WTC11 (cell line): ENCODE results near the gene DOK5. TPM values are rescaled to one million over a fixed set of nuclear protein-coding genes. Genes with fewer than 3 reads are reported as not detected.

Experiments
- ATAC-seq: fragments of 200-7000 bp; cut with Tn5 transposase; 2 replicates; pipeline ENCODE4 v1.10.0; 2021; ENCODE audit warnings: mild to moderate bottlenecking, moderate library complexity
- CTCF ChIA-PET: fragments of 300-600 bp; sonication (Branson Sonifier 250); formaldehyde crosslinking; loops from one replicate; lab custom pipeline; 2021; ENCODE audit warnings: antibody characterized with exemption; lab: Charles Lee
- POLR2A ChIA-PET: fragments of 350-600 bp; sonication (Branson Sonifier 250); formaldehyde crosslinking; loops from one replicate; lab custom pipeline; 2021; ENCODE audit warnings: antibody characterized with exemption; lab: Charles Lee
- DNase-seq: peaks from one replicate; pipeline ENCODE4 v3.0.0; 2021; ENCODE audit warnings: low spot score
- H3K27ac Mint-ChIP-seq: 2 replicates; pipeline ENCODE4 v1.8.0; 2021; ENCODE audit warnings: mixed read lengths
- H3K27me3 Mint-ChIP-seq: 2 replicates; pipeline ENCODE4 v1.8.0; 2021; ENCODE audit warnings: low read depth, mild to moderate bottlenecking, moderate library complexity, mixed read lengths
- H3K36me3 Mint-ChIP-seq: 2 replicates; pipeline ENCODE4 v1.8.0; 2021; ENCODE audit warnings: mixed read lengths
- H3K4me1 Mint-ChIP-seq: 2 replicates; pipeline ENCODE4 v1.8.0; 2022; ENCODE audit warnings: mixed read lengths
- H3K4me3 Mint-ChIP-seq: 2 replicates; pipeline ENCODE4 v1.8.0; 2021; ENCODE audit warnings: mild to moderate bottlenecking, moderate library complexity, mixed read lengths
- H3K9me3 Mint-ChIP-seq: 2 replicates; pipeline ENCODE4 v1.8.0; 2021; ENCODE audit warnings: mixed read lengths
- ARID4B ChIP-seq: sonication (generic); formaldehyde crosslinking; IDR thresholded peaks from 2 replicates; pipeline ENCODE4 v1.8.0; 2023; ENCODE audit warnings: missing genetic modification reagents, mild to moderate bottlenecking, borderline replicate concordance
- E2F5 ChIP-seq: sonication (generic); formaldehyde crosslinking; IDR thresholded peaks from 2 replicates; pipeline ENCODE4 v1.8.1; 2022; ENCODE audit warnings: mild to moderate bottlenecking, moderate library complexity, missing genetic modification reagents
- FOXP1 ChIP-seq: sonication (generic); formaldehyde crosslinking; IDR thresholded peaks from 2 replicates; pipeline ENCODE4 v1.8.0; 2022; ENCODE audit warnings: missing genetic modification reagents, mild to moderate bottlenecking, moderate library complexity, borderline replicate concordance
- GRHL2 ChIP-seq: fragments of 250-450 bp; sonication (Bioruptor Pico); IDR thresholded peaks from 2 replicates; pipeline ENCODE4 v1.8.0; 2022; ENCODE audit warnings: mild to moderate bottlenecking, moderate library complexity; ENCODE audit not compliant: insufficient replicate concordance, severe bottlenecking
- HMGA2 ChIP-seq: fragments of 250-450 bp; sonication (Bioruptor Pico); IDR thresholded peaks from 2 replicates; pipeline ENCODE4 v1.4.0; 2021; ENCODE audit warnings: mild to moderate bottlenecking, moderate library complexity
- JAZF1 ChIP-seq: fragments of 250-450 bp; sonication (Bioruptor Pico); IDR thresholded peaks from 2 replicates; pipeline ENCODE4 v1.9.0; 2021; ENCODE audit warnings: moderate library complexity, mild to moderate bottlenecking, inconsistent platforms
- NFYB ChIP-seq: sonication (generic); formaldehyde crosslinking; conservative IDR thresholded peaks from 2 replicates; pipeline ENCODE4 v1.8.0; 2022; ENCODE audit warnings: low read depth, missing genetic modification reagents
- NR1H2 ChIP-seq: sonication (generic); formaldehyde crosslinking; IDR thresholded peaks from 2 replicates; pipeline ENCODE4 v1.9.0; 2021; ENCODE audit warnings: mild to moderate bottlenecking, moderate library complexity, missing genetic modification reagents
- RELA ChIP-seq: sonication (generic); formaldehyde crosslinking; IDR thresholded peaks from 2 replicates; pipeline ENCODE4 v1.8.1; 2022; ENCODE audit warnings: missing genetic modification reagents, mild to moderate bottlenecking, borderline replicate concordance
- SMAD3 ChIP-seq: sonication (generic); formaldehyde crosslinking; IDR thresholded peaks from 2 replicates; pipeline ENCODE4 v1.8.0; 2022; ENCODE audit warnings: missing genetic modification reagents, mild to moderate bottlenecking, borderline replicate concordance
- SMAD4 ChIP-seq: sonication (generic); formaldehyde crosslinking; IDR thresholded peaks from 2 replicates; pipeline ENCODE4 v1.8.0; 2022; ENCODE audit warnings: mild to moderate bottlenecking, missing genetic modification reagents
- SOX15 ChIP-seq: fragments of 250-450 bp; sonication (Bioruptor Pico); IDR thresholded peaks from 2 replicates; pipeline ENCODE4 v1.9.0; 2021; ENCODE audit warnings: mild to moderate bottlenecking
- TEAD4 ChIP-seq: sonication (generic); formaldehyde crosslinking; IDR thresholded peaks from 2 replicates; pipeline ENCODE4 v1.8.0; 2022; ENCODE audit warnings: mild to moderate bottlenecking, missing genetic modification reagents
- TP53 ChIP-seq: sonication (generic); formaldehyde crosslinking; IDR thresholded peaks from 2 replicates; pipeline ENCODE4 v1.8.1; 2023; ENCODE audit warnings: mild to moderate bottlenecking, missing genetic modification reagents
- USF1 ChIP-seq: sonication (generic); formaldehyde crosslinking; IDR thresholded peaks from 2 replicates; pipeline ENCODE4 v1.8.0; 2022; ENCODE audit warnings: mild to moderate bottlenecking, missing genetic modification reagents
- ZNF138 ChIP-seq: sonication (generic); formaldehyde crosslinking; conservative IDR thresholded peaks from 2 replicates; pipeline ENCODE4 v1.8.1; 2022; ENCODE audit warnings: mild to moderate bottlenecking, moderate library complexity, missing genetic modification reagents
- ZNF263 ChIP-seq: sonication (generic); formaldehyde crosslinking; IDR thresholded peaks from 2 replicates; pipeline ENCODE4 v1.8.1; 2022; ENCODE audit warnings: low read depth, mild to moderate bottlenecking, moderate library complexity, missing genetic modification reagents
- ZNF317 ChIP-seq: sonication (generic); formaldehyde crosslinking; IDR thresholded peaks from 2 replicates; pipeline ENCODE4 v1.8.1; 2023; ENCODE audit warnings: low read depth, mild to moderate bottlenecking, moderate library complexity, missing genetic modification reagents, borderline replicate concordance
- ZNF396 ChIP-seq: fragments of 250-450 bp; sonication (Bioruptor Pico); IDR thresholded peaks from 2 replicates; pipeline ENCODE4 v1.8.0; 2021; ENCODE audit warnings: mild to moderate bottlenecking, moderate library complexity, borderline replicate concordance
- total RNA-seq: library from RNA; stranded (reverse); gene quantifications from 3 replicates; pipeline ENCODE4 v1.2.3, GENCODE V29; 2021
- TF ChIP-seq, protein P1 (sequence below): sonication (generic); formaldehyde crosslinking; IDR thresholded peaks from 2 replicates; pipeline ENCODE4 v1.8.1; 2023; ENCODE audit warnings: mild to moderate bottlenecking, missing genetic modification reagents
- TF ChIP-seq, protein P2 (sequence below): sonication (generic); formaldehyde crosslinking; IDR thresholded peaks from 2 replicates; pipeline ENCODE4 v1.8.1; 2023; ENCODE audit warnings: mild to moderate bottlenecking, missing genetic modification reagents, moderate library complexity

DOK5 gene
- total RNA-seq, 1 experiment from 2014 or later: 10.1 TPM

- no peak for TF ChIP-seq ARID4B (CRISPR knock-in tag)
These were observed 109.8 kb downstream of the DOK5 start (continued) for GRCh38 chr20:54585217-54585616.

DNA sequence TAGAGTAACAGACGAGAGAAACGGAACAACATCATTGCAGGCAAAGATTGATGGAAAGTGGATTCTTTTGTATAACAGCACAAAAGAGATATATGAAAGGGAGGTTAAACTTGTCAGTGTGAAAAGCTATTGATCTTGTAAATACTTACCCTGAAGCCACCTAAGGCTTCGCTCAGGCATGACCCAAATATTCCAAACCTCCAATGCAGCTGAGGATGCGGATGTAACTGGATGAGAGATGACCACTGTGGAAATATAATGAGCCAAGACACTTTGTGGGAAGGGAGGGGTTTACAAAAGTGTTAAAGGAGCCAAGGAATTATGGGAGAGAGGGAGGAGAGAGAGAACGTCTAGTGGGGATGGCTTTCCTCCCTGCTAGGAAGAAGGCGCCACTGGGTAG is 112.0 kb downstream of the DOK5 start:
- ATAC-seq: no peak
- POLR2A ChIA-PET: no interaction called here
- Mint-ChIP-seq H3K36me3 (no peaks in the 10 kb centered on the region), H3K4me1 (no peaks in the 10 kb centered on the region), H3K27me3 (no peaks in the 10 kb centered on the region), H3K27ac (no peak overlapping the region; the same call in 1 of the 2 replicates), H3K4me3 (no peak overlapping the region), H3K9me3 (peaks cover 3% of the 10 kb centered on the region; the same call in 1 of the 2 replicates)
- no peak for DNase-seq
- TF ChIP-seq SOX15 (CRISPR knock-in tag) (no peak), ZNF138 (CRISPR knock-in tag) (no peak), SMAD4 (CRISPR knock-in tag) (no peak), E2F5 (no peak), TP53 (CRISPR knock-in tag) (no peak), ZNF263 (CRISPR knock-in tag) (no peak), HMGA2 (CRISPR knock-in tag) (no peak), SMAD3 (CRISPR knock-in tag) (no peak), RELA (CRISPR knock-in tag) (no peak), FOXP1 (CRISPR knock-in tag) (no peak), USF1 (CRISPR knock-in tag) (no peak), GRHL2 (CRISPR knock-in tag) (no peak), NR1H2 (no peak), JAZF1 (CRISPR knock-in tag) (no peak), ZNF396 (CRISPR knock-in tag) (no peak), TEAD4 (CRISPR knock-in tag) (no peak), ZNF317 (CRISPR knock-in tag) (no peak), NFYB (CRISPR knock-in tag) (no peak)
- TF ChIP-seq, protein P1, sequence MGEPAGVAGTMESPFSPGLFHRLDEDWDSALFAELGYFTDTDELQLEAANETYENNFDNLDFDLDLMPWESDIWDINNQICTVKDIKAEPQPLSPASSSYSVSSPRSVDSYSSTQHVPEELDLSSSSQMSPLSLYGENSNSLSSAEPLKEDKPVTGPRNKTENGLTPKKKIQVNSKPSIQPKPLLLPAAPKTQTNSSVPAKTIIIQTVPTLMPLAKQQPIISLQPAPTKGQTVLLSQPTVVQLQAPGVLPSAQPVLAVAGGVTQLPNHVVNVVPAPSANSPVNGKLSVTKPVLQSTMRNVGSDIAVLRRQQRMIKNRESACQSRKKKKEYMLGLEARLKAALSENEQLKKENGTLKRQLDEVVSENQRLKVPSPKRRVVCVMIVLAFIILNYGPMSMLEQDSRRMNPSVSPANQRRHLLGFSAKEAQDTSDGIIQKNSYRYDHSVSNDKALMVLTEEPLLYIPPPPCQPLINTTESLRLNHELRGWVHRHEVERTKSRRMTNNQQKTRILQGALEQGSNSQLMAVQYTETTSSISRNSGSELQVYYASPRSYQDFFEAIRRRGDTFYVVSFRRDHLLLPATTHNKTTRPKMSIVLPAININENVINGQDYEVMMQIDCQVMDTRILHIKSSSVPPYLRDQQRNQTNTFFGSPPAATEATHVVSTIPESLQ (CRISPR knock-in tag): no peak
- TF ChIP-seq, protein P2, sequence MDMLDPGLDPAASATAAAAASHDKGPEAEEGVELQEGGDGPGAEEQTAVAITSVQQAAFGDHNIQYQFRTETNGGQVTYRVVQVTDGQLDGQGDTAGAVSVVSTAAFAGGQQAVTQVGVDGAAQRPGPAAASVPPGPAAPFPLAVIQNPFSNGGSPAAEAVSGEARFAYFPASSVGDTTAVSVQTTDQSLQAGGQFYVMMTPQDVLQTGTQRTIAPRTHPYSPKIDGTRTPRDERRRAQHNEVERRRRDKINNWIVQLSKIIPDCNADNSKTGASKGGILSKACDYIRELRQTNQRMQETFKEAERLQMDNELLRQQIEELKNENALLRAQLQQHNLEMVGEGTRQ (CRISPR knock-in tag): no peak
- TF ChIP-seq, all 79 proteins: peak for 0
- CTCF ChIA-PET: no interaction called here
